NCI-H2196 treated with DMSO at 0.1 percent for 48 hours (cell line): Measurements from ENCODE around the gene MRPL21.

Source experiments
- DNase-seq: peaks from one replicate; lab custom pipeline; 2025; ENCODE audit not compliant: unreplicated experiment; lab: John Stamatoyannopoulos, UW

Gene MRPL21

GRCh38 chr11:68935066-68935465, 31.4 kb upstream of the MRPL21 start:
- no peak for DNase-seq

- no peak for DNase-seq
Measured at GRCh38 chr11:68934666-68935065, 31.0 kb upstream of the MRPL21 start.

GRCh38 chr11:68934321-68934645, 30.7 kb upstream of the MRPL21 start:
- no peak for DNase-seq

GRCh38 chr11:68933605-68934320, 30.1 kb upstream of the MRPL21 start:
- DNase-seq: no peak

GRCh38 chr11:68932933-68933577, 29.4 kb upstream of the MRPL21 start:
- DNase-seq: no peak

GRCh38 chr11:68932358-68932757, 28.7 kb upstream of the MRPL21 start:
- DNase-seq: no peak

- DNase-seq: no peak
Measured at GRCh38 chr11:68931911-68932310, 28.3 kb upstream of the MRPL21 start.

GRCh38 chr11:68930991-68931855, 27.6 kb upstream of the MRPL21 start:
- DNase-seq: no peak

- DNase-seq: no peak
Measured at GRCh38 chr11:68929706-68930570, 26.3 kb upstream of the MRPL21 start.

- no peak for DNase-seq
Measured at GRCh38 chr11:68929135-68929534, 25.5 kb upstream of the MRPL21 start.

- DNase-seq: no peak
Measured at GRCh38 chr11:68928136-68928880, 24.7 kb upstream of the MRPL21 start.

- no peak for DNase-seq
Measured at GRCh38 chr11:68927280-68928135, 23.9 kb upstream of the MRPL21 start.

- DNase-seq: no peak
Measured at GRCh38 chr11:68925611-68926010, 22.0 kb upstream of the MRPL21 start.

GRCh38 chr11:68924073-68924925, 20.7 kb upstream of the MRPL21 start:
- DNase-seq: no peak

- DNase-seq: no peak
Measured at GRCh38 chr11:68923614-68924013, 20.0 kb upstream of the MRPL21 start.

- no peak for DNase-seq
Measured at GRCh38 chr11:68916439-68916838, 12.8 kb upstream of the MRPL21 start.

- no peak for DNase-seq
Measured at GRCh38 chr11:68914761-68915160, 11.1 kb upstream of the MRPL21 start.

GRCh38 chr11:68913188-68913587, 9.6 kb upstream of the MRPL21 start:
- no peak for DNase-seq

- no peak for DNase-seq
Measured at GRCh38 chr11:68912254-68912653, 8.6 kb upstream of the MRPL21 start.
